GM18499 (cell line): ENCODE results near the gene GAS2L3.
"Not testable (repeated sequence)": the region's sequence is repeated elsewhere in the genome, so short reads cannot be mapped to it uniquely, and the experiment has no call there.

Source experiments
- ATAC-seq: cut with Tn5 transposase; IDR thresholded peaks from one replicate; pipeline ENCODE4 v1.9.1; 2021; ENCODE audit warnings: moderate number of reproducible peaks; ENCODE audit not compliant: insufficient read depth, unreplicated experiment

Gene GAS2L3

GRCh38 chr12:100572184-100572583, 1.3 kb upstream of the GAS2L3 start:
- ATAC-seq, result no peak

- no peak for ATAC-seq
Measured at GRCh38 chr12:100574187-100575074, 947 bp downstream of the GAS2L3 start.

- ATAC-seq, result no peak
Measured at GRCh38 chr12:100576331-100577036, 3.0 kb downstream of the GAS2L3 start.

- no peak for ATAC-seq
Measured at GRCh38 chr12:100578923-100579322, 5.4 kb downstream of the GAS2L3 start.

GRCh38 chr12:100579844-100580243, 6.4 kb downstream of the GAS2L3 start:
- no peak for ATAC-seq

- ATAC-seq, result no peak
Measured at GRCh38 chr12:100584256-100584655, 10.8 kb downstream of the GAS2L3 start.

- no peak for ATAC-seq
Measured at GRCh38 chr12:100591979-100592378, 18.5 kb downstream of the GAS2L3 start.

GRCh38 chr12:100593490-100593889, 20.0 kb downstream of the GAS2L3 start:
- no peak for ATAC-seq

GRCh38 chr12:100601626-100602025, 28.1 kb downstream of the GAS2L3 start:
- ATAC-seq, result no peak

GRCh38 chr12:100602997-100603396, 29.5 kb downstream of the GAS2L3 start:
- not testable (repeated sequence) for ATAC-seq

GRCh38 chr12:100608776-100609175, 35.3 kb downstream of the GAS2L3 start:
- no peak for ATAC-seq

GRCh38 chr12:100610666-100611430, 37.4 kb downstream of the GAS2L3 start:
- ATAC-seq, result no peak

GRCh38 chr12:100612606-100613005, 39.1 kb downstream of the GAS2L3 start:
- no peak for ATAC-seq

- no peak for ATAC-seq
Measured at GRCh38 chr12:100624571-100624970, 51.1 kb downstream of the GAS2L3 start.

- no peak for ATAC-seq
Measured at GRCh38 chr12:100632445-100632892, 59.0 kb downstream of the GAS2L3 start.

- not testable (repeated sequence) for ATAC-seq
Measured at GRCh38 chr12:100633082-100633785, 59.8 kb downstream of the GAS2L3 start.

- no peak for ATAC-seq
Measured at GRCh38 chr12:100643246-100643645, 69.8 kb downstream of the GAS2L3 start.

GRCh38 chr12:100646896-100647295, 73.4 kb downstream of the GAS2L3 start:
- ATAC-seq, result no peak

GRCh38 chr12:100651108-100651507, 77.6 kb downstream of the GAS2L3 start:
- no peak for ATAC-seq

GRCh38 chr12:100651694-100652093, 78.2 kb downstream of the GAS2L3 start:
- ATAC-seq, result no peak
